HEK293 (cell line): ENCODE measurements around the gene NMNAT2.

Experiments used
- AEBP2 ChIP-seq: fragments of 450-650 bp; formaldehyde crosslinking; IDR thresholded peaks from 2 replicates; pipeline ENCODE4 v1.5.1; 2016; ENCODE audit warnings: missing biosample characterization, missing genetic modification characterization, borderline replicate concordance
- EGR2 ChIP-seq: fragments of 450-650 bp; formaldehyde crosslinking; IDR thresholded peaks from 2 replicates; pipeline ENCODE4 v1.5.1; 2016; ENCODE audit warnings: low read depth, missing biosample characterization, missing genetic modification characterization
- GFI1B ChIP-seq: fragments of 450-650 bp; formaldehyde crosslinking; IDR thresholded peaks from 2 replicates; pipeline ENCODE4 v1.5.1; 2016; ENCODE audit warnings: missing biosample characterization, missing genetic modification characterization
- GLIS2 ChIP-seq: fragments of 450-650 bp; formaldehyde crosslinking; IDR thresholded peaks from 2 replicates; pipeline ENCODE4 v1.5.1; 2016; ENCODE audit warnings: missing biosample characterization, missing genetic modification characterization
- HIC1 ChIP-seq: fragments of 450-650 bp; formaldehyde crosslinking; IDR thresholded peaks from 2 replicates; pipeline ENCODE4 v1.5.1; 2016; ENCODE audit warnings: missing biosample characterization, missing genetic modification characterization
- HOXA7 ChIP-seq: sonication (generic); formaldehyde crosslinking; IDR thresholded peaks from 2 replicates; pipeline ENCODE4 v1.8.1; 2022; ENCODE audit warnings: missing genetic modification reagents, borderline replicate concordance
- IKZF3 ChIP-seq: fragments of 450-650 bp; IDR thresholded peaks from 2 replicates; pipeline ENCODE4 v1.5.0; 2018; ENCODE audit warnings: missing biosample characterization, mild to moderate bottlenecking, missing genetic modification characterization, moderate library complexity
- KLF16 ChIP-seq: fragments of 450-650 bp; formaldehyde crosslinking; IDR thresholded peaks from 2 replicates; pipeline ENCODE4 v1.5.1; 2017; ENCODE audit warnings: missing biosample characterization, missing genetic modification characterization
- KLF9 ChIP-seq: fragments of 450-650 bp; formaldehyde crosslinking; IDR thresholded peaks from 2 replicates; pipeline ENCODE4 v1.5.1; 2016; ENCODE audit warnings: missing biosample characterization, missing genetic modification characterization, low read depth
- MZF1 ChIP-seq: fragments of 450-650 bp; formaldehyde crosslinking; IDR thresholded peaks from 2 replicates; pipeline ENCODE4 v1.5.1; 2017; ENCODE audit warnings: missing biosample characterization, missing genetic modification characterization, borderline replicate concordance
- OVOL3 ChIP-seq: fragments of 450-650 bp; formaldehyde crosslinking; IDR thresholded peaks from 2 replicates; pipeline ENCODE4 v1.5.1; 2016; ENCODE audit warnings: missing biosample characterization, missing genetic modification characterization
- SP3 ChIP-seq: fragments of 450-650 bp; formaldehyde crosslinking; IDR thresholded peaks from 2 replicates; pipeline ENCODE4 v1.5.1; 2016; ENCODE audit warnings: missing biosample characterization, missing genetic modification characterization
- SP7 ChIP-seq: fragments of 450-650 bp; formaldehyde crosslinking; IDR thresholded peaks from 2 replicates; pipeline ENCODE4 v1.5.1; 2016; ENCODE audit warnings: missing biosample characterization, missing genetic modification characterization
- TCF7L2 ChIP-seq: IDR thresholded peaks from 2 replicates; pipeline ENCODE4 v1.6.1; 2011; ENCODE audit warnings: low read depth, mild to moderate bottlenecking, inconsistent platforms, low read length, moderate library complexity, borderline replicate concordance
- WT1 ChIP-seq: fragments of 450-650 bp; formaldehyde crosslinking; IDR thresholded peaks from 2 replicates; pipeline ENCODE4 v1.5.1; 2016; ENCODE audit warnings: missing biosample characterization, missing genetic modification characterization
- YY1 ChIP-seq: fragments of 450-650 bp; formaldehyde crosslinking; IDR thresholded peaks from 2 replicates; pipeline ENCODE4 v1.5.1; 2018; ENCODE audit warnings: missing biosample characterization, missing genetic modification characterization
- ZBTB11 ChIP-seq: fragments of 450-650 bp; formaldehyde crosslinking; conservative IDR thresholded peaks from 2 replicates; pipeline ENCODE4 v1.5.1; 2016; ENCODE audit warnings: low read depth, missing biosample characterization, missing genetic modification characterization
- ZBTB20 ChIP-seq: fragments of 450-650 bp; formaldehyde crosslinking; IDR thresholded peaks from 2 replicates; pipeline ENCODE4 v1.5.1; 2016; ENCODE audit warnings: missing biosample characterization, missing genetic modification characterization
- ZBTB21 ChIP-seq: fragments of 450-650 bp; formaldehyde crosslinking; IDR thresholded peaks from 2 replicates; pipeline ENCODE4 v1.5.1; 2017; ENCODE audit warnings: missing biosample characterization, missing genetic modification characterization
- ZFP41 ChIP-seq: fragments of 450-650 bp; formaldehyde crosslinking; IDR thresholded peaks from 2 replicates; pipeline ENCODE4 v1.5.1; 2016; ENCODE audit warnings: missing biosample characterization, missing genetic modification characterization, borderline replicate concordance
- ZNF121 ChIP-seq: fragments of 450-650 bp; formaldehyde crosslinking; IDR thresholded peaks from 2 replicates; pipeline ENCODE4 v1.5.1; 2016; ENCODE audit warnings: missing biosample characterization, missing genetic modification characterization
- ZNF2 ChIP-seq: fragments of 450-650 bp; formaldehyde crosslinking; IDR thresholded peaks from 2 replicates; pipeline ENCODE4 v1.5.1; 2016; ENCODE audit warnings: missing biosample characterization, missing genetic modification characterization
- ZNF214 ChIP-seq: fragments of 450-650 bp; formaldehyde crosslinking; IDR thresholded peaks from 2 replicates; pipeline ENCODE4 v1.5.1; 2017; ENCODE audit warnings: missing biosample characterization, mild to moderate bottlenecking, missing genetic modification characterization, borderline replicate concordance
- ZNF302 ChIP-seq: fragments of 450-650 bp; formaldehyde crosslinking; IDR thresholded peaks from 2 replicates; pipeline ENCODE4 v1.5.1; 2016; ENCODE audit warnings: missing biosample characterization, missing genetic modification characterization, low read depth
- ZNF366 ChIP-seq: fragments of 450-650 bp; formaldehyde crosslinking; conservative IDR thresholded peaks from 2 replicates; pipeline ENCODE4 v1.5.1; 2016; ENCODE audit warnings: missing biosample characterization, missing genetic modification characterization
- ZNF530 ChIP-seq: fragments of 450-650 bp; formaldehyde crosslinking; IDR thresholded peaks from 2 replicates; pipeline ENCODE4 v1.5.1; 2016; ENCODE audit warnings: low read depth, missing biosample characterization, missing genetic modification characterization
- ZNF560 ChIP-seq: fragments of 450-650 bp; formaldehyde crosslinking; IDR thresholded peaks from 2 replicates; pipeline ENCODE4 v1.5.1; 2017; ENCODE audit warnings: missing biosample characterization, missing genetic modification characterization, borderline replicate concordance
- ZNF623 ChIP-seq: fragments of 450-650 bp; formaldehyde crosslinking; IDR thresholded peaks from 2 replicates; pipeline ENCODE4 v1.5.1; 2016; ENCODE audit warnings: missing biosample characterization, missing genetic modification characterization
- ZNF660 ChIP-seq: fragments of 450-650 bp; IDR thresholded peaks from 2 replicates; pipeline ENCODE4 v1.5.1; 2018; ENCODE audit warnings: missing biosample characterization, mild to moderate bottlenecking, missing genetic modification characterization
- ZNF76 ChIP-seq: fragments of 450-650 bp; formaldehyde crosslinking; IDR thresholded peaks from 2 replicates; pipeline ENCODE4; 2016; ENCODE audit warnings: low read depth, missing biosample characterization, missing genetic modification characterization, borderline replicate concordance
- ZNF768 ChIP-seq: fragments of 450-650 bp; formaldehyde crosslinking; IDR thresholded peaks from 2 replicates; pipeline ENCODE4 v1.5.1; 2018; ENCODE audit warnings: missing biosample characterization, mild to moderate bottlenecking, missing genetic modification characterization
- ZNF830 ChIP-seq: fragments of 450-650 bp; IDR thresholded peaks from 2 replicates; pipeline ENCODE4 v1.5.0; 2018; ENCODE audit warnings: missing biosample characterization, missing genetic modification characterization, low read depth, mild to moderate bottlenecking, moderate library complexity
- ZNF837 ChIP-seq: fragments of 450-650 bp; formaldehyde crosslinking; IDR thresholded peaks from 2 replicates; pipeline ENCODE4 v1.5.1; 2016; ENCODE audit warnings: missing biosample characterization, missing genetic modification characterization

NMNAT2 gene

GRCh38 chr1:183417772-183418491 lies at the start of gene NMNAT2 (continued):
- TF ChIP-seq ZBTB11 (tag by site-specific recombination) (0 out of 2 replicates have a peak, but pooled peaks have one; percentile 6), ZFP41 (tag by site-specific recombination) (no peak), EGR2 (tag by site-specific recombination) (peak; percentile 48), ZNF2 (tag by site-specific recombination) (0 out of 2 replicates have a peak, but pooled peaks have one; percentile 29), ZNF660 (tag by site-specific recombination) (no peak; the same call in 1 of the 2 replicates), HIC1 (tag by site-specific recombination) (no peak), WT1 (tag by site-specific recombination) (0 out of 2 replicates have a peak, but pooled peaks have one; percentile 9), ZBTB20 (peak; percentile 97), TCF7L2 (no peak), YY1 (tag by site-specific recombination) (no peak), ZBTB21 (tag by site-specific recombination) (peak; percentile 14; the same call in 1 of the 2 replicates), ZNF830 (no peak), KLF9 (tag by site-specific recombination) (peak; percentile 50; the same call in 1 of the 2 replicates), ZNF768 (tag by site-specific recombination) (no peak), SP7 (tag by site-specific recombination) (0 out of 2 replicates have a peak, but pooled peaks have one; percentile 27), GLIS2 (peak; percentile 75), OVOL3 (tag by site-specific recombination) (no peak), SP3 (tag by site-specific recombination) (peak; percentile 59), ZNF76 (tag by site-specific recombination) (peak; percentile 52), ZNF560 (tag by site-specific recombination) (no peak), ZNF214 (no peak), GFI1B (tag by site-specific recombination) (no peak), ZNF530 (tag by site-specific recombination) (no peak), HOXA7 (CRISPR knock-in tag) (no peak), ZNF366 (tag by site-specific recombination) (0 out of 2 replicates have a peak, but pooled peaks have one; percentile 29), KLF16 (tag by site-specific recombination) (peak; percentile 57; the same call in 1 of the 2 replicates), ZNF302 (no peak), IKZF3 (peak; percentile 48; the same call in 1 of the 2 replicates), ZNF121 (tag by site-specific recombination) (peak; percentile 92), AEBP2 (tag by site-specific recombination) (no peak), ZNF623 (no peak), ZNF837 (no peak), MZF1 (tag by site-specific recombination) (no peak)
